A549 (cell line): ENCODE results near the gene IL6R.

Source experiments
- CHD2 ChIP-seq: fragments of 150-350 bp; IDR thresholded peaks from 2 replicates; pipeline ENCODE4 v1.6.1; 2014; ENCODE audit warnings: low read length; ENCODE audit not compliant: partially characterized antibody
- CHD4 ChIP-seq: fragments of 200-600 bp; sonication (generic); IDR thresholded peaks from 2 replicates; pipeline ENCODE4 v1.6.1; 2016; ENCODE audit warnings: antibody characterized with exemption, mild to moderate bottlenecking, borderline replicate concordance
- HOXA7 ChIP-seq: fragments of 250-450 bp; sonication (Bioruptor Pico); IDR thresholded peaks from 2 replicates; pipeline ENCODE4 v1.5.0; 2020; ENCODE audit warnings: mild to moderate bottlenecking, moderate library complexity
- MAFK ChIP-seq: fragments of 450-650 bp; IDR thresholded peaks from 2 replicates; pipeline ENCODE4 v1.6.1; 2014; ENCODE audit not compliant: partially characterized antibody
- POLR2A ChIP-seq: IDR thresholded peaks from 2 replicates; pipeline ENCODE4 v1.6.1; 2012; ENCODE audit warnings: mild to moderate bottlenecking, low read length
- RAD21 ChIP-seq, 2 experiments: fragments of >200 bp in 1 of 2; sonication (Bioruptor Twin) in 1 of 2; formaldehyde crosslinking in 1 of 2; IDR thresholded peaks in 1 of 2; conservative IDR thresholded peaks in 1 of 2; 2 replicates in 1 of 2; 3 replicates in 1 of 2; pipeline ENCODE4 v1.6.1; 2012 to 2018; ENCODE audit warnings: inconsistent platforms in 1 of 2
- REST ChIP-seq: fragments of 200-600 bp; sonication (generic); IDR thresholded peaks from 2 replicates; pipeline ENCODE4 v1.6.1; 2016; ENCODE audit warnings: antibody characterized with exemption, mild to moderate bottlenecking, moderate library complexity
- USF2 ChIP-seq: fragments of 450-650 bp; IDR thresholded peaks from 2 replicates; pipeline ENCODE4 v1.6.1; 2014; ENCODE audit warnings: antibody characterized with exemption
- TF ChIP-seq, protein P1 (sequence below): fragments of >200 bp; sonication (Bioruptor Twin); formaldehyde crosslinking; IDR thresholded peaks from 3 replicates; pipeline ENCODE4 v1.5.1; 2016
- TF ChIP-seq, protein P2 (sequence below): fragments of 250-450 bp; sonication (Bioruptor Pico); IDR thresholded peaks from 2 replicates; pipeline ENCODE4 v1.5.0; 2021; ENCODE audit warnings: mild to moderate bottlenecking, moderate library complexity, borderline replicate concordance

DNA sequence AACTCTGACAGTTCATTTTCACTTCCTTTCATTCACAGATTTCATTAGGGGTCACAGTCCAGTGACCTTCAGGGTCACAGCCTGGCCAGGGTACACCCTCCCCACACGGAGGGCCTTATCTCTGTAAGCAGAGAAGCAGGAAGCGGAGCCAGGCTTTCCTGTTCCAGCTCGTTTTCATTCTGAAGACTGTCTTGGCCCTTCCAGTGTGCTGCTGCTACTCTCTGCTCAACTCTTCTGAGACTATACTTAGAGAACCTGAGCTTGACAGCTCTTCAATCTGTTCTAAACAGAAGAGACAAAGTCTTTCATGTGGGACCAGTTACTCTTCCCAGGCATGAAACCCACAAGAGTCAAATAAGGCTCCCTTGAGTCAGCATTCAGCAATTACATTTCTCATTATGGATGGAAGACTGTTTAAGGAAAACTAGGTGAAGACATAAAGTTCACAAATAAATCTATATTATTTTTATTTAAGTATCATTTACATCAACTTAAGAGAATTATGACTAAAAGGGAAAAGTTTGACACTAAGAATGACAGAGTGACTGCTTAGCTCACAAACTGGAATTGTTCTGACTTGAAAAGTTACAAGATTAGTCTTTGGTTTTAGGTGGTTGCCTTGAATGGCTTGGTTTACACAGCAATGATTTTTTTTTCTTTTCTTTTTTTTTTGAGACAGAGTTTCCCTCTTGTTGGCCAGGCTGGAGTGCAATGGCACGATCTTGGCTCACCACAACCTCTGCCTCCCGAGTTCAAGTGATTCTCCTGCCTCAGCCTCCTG lies 92.1 kb downstream of the IL6R start:
- TF ChIP-seq, protein P1, sequence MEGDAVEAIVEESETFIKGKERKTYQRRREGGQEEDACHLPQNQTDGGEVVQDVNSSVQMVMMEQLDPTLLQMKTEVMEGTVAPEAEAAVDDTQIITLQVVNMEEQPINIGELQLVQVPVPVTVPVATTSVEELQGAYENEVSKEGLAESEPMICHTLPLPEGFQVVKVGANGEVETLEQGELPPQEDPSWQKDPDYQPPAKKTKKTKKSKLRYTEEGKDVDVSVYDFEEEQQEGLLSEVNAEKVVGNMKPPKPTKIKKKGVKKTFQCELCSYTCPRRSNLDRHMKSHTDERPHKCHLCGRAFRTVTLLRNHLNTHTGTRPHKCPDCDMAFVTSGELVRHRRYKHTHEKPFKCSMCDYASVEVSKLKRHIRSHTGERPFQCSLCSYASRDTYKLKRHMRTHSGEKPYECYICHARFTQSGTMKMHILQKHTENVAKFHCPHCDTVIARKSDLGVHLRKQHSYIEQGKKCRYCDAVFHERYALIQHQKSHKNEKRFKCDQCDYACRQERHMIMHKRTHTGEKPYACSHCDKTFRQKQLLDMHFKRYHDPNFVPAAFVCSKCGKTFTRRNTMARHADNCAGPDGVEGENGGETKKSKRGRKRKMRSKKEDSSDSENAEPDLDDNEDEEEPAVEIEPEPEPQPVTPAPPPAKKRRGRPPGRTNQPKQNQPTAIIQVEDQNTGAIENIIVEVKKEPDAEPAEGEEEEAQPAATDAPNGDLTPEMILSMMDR = no peak
- no peak for TF ChIP-seq CHD2
- TF ChIP-seq POLR2A = no peak
- no peak for TF ChIP-seq HOXA7 (CRISPR knock-in tag)
- no peak for TF ChIP-seq CHD4
- no peak for TF ChIP-seq RAD21 (conservative IDR thresholded peaks at IDR 0.05 in 1 of 2, IDR thresholded peaks at IDR 0.05 in 1 of 2)
- TF ChIP-seq, protein P2, sequence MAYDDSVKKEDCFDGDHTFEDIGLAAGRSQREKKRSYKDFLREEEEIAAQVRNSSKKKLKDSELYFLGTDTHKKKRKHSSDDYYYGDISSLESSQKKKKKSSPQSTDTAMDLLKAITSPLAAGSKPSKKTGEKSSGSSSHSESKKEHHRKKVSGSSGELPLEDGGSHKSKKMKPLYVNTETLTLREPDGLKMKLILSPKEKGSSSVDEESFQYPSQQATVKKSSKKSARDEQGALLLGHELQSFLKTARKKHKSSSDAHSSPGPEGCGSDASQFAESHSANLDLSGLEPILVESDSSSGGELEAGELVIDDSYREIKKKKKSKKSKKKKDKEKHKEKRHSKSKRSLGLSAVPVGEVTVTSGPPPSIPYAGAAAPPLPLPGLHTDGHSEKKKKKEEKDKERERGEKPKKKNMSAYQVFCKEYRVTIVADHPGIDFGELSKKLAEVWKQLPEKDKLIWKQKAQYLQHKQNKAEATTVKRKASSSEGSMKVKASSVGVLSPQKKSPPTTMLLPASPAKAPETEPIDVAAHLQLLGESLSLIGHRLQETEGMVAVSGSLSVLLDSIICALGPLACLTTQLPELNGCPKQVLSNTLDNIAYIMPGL (CRISPR knock-in tag) = no peak
- TF ChIP-seq MAFK = no peak
- TF ChIP-seq REST = no peak
- TF ChIP-seq USF2 = no peak
